ENCODE measurements around the gene ZDHHC7. TPM values are rescaled to one million over a fixed set of nuclear protein-coding genes. Genes with fewer than 3 reads are reported as not detected.

The ZDHHC7 gene
- total and polyA plus RNA-seq, 4 donors, result 2.5 to 14.9 (median 12.1) TPM

DNA sequence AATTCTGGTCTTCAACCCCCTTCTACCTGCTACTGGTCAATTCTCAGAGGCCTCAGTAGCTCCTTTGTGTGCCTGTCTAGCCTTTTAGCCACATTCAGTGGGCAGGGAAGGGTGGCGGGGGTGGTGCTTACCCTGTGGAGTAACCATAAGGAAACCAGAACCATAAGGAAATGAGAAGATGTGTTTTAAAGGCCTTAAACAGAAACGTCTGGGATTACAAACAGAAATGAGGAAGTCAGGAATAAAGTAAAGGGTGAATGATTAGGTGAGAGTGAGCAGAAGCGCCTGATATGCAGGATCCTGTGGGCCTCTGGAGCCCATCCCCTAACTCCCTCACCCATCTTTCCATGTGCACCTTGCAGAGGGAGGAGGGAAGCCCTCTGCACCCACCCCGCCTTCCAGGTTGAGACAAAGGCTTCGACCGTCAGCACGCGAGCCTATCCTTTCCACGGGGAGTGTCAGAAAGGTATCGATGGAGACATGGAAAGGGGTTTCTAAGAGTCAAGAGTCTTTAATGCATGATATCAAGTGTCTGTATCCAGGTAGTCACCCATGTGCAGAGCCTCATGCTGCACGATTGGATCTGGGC is 36.6 kb upstream of the ZDHHC7 start:
- Histone ChIP-seq H3K9ac (ENCODE audit: low read depth in 1 of 2, low read length in 2 of 2) (no peak overlapping the region), H3K9me3 (ENCODE audit: control insufficient read depth in 4 of 4, low read length in 3 of 4) (no peaks in the 10 kb centered on the region), H3K27me3 (ENCODE audit: control insufficient read depth in 4 of 4, insufficient read depth in 4 of 4, low read length in 3 of 4) (no peaks in the 10 kb centered on the region), H3K4me1 (ENCODE audit: control insufficient read depth in 4 of 4, insufficient read depth in 4 of 4, low read length in 3 of 4) (peaks cover 0 to 3% (median 0%) of the 10 kb centered on the region in 4 donors), H3K36me3 (ENCODE audit: control insufficient read depth in 4 of 4, insufficient read depth in 3 of 4, low read depth in 1 of 4, low read length in 3 of 4) (no peaks in the 10 kb centered on the region), H3K27ac (ENCODE audit: low read depth in 1 of 2, low read length in 2 of 2) (no peak overlapping the region), H3K4me3 (ENCODE audit: low read depth in 1 of 3, low read length in 3 of 3) (no peak overlapping the region)
- no peak for TF ChIP-seq HNF4A (conservative IDR thresholded peaks at IDR 0.05)
- TF ChIP-seq RAD21 (IDR thresholded peaks at IDR 0.05), result no peak
- no peak for TF ChIP-seq ZBTB33 (IDR thresholded peaks at IDR 0.05)
- TF ChIP-seq NR2F2 (IDR thresholded peaks at IDR 0.05), result no peak
- no peak for TF ChIP-seq CTCF (IDR thresholded peaks at IDR 0.05; ENCODE audit: low read depth, low read length, missing input control)
- no peak for TF ChIP-seq EGR1 (IDR thresholded peaks at IDR 0.05; ENCODE audit: low read depth in 2 of 2)
- TF ChIP-seq HNF4G (IDR thresholded peaks at IDR 0.05), result no peak
- no peak for TF ChIP-seq REST (IDR thresholded peaks at IDR 0.05)
- no peak for TF ChIP-seq FOXA2 (IDR thresholded peaks at IDR 0.05)
- no peak for TF ChIP-seq GABPA (IDR thresholded peaks at IDR 0.05 in 1 of 2, conservative IDR thresholded peaks at IDR 0.05 in 1 of 2)
- no peak for DNase-seq (ENCODE audit: low spot score)
- 82% methylated on average over 11 of the region's 11 CpGs for WGBS

GRCh38 chr16:85046931-85047866 is 35.9 kb upstream of the ZDHHC7 start:
- Histone ChIP-seq H3K9ac (ENCODE audit: low read depth in 1 of 2, low read length in 2 of 2) (no peak overlapping the region), H3K36me3 (ENCODE audit: control insufficient read depth in 4 of 4, insufficient read depth in 3 of 4, low read depth in 1 of 4, low read length in 3 of 4) (no peaks in the 10 kb centered on the region), H3K4me1 (ENCODE audit: control insufficient read depth in 4 of 4, insufficient read depth in 4 of 4, low read length in 3 of 4) (peaks cover 0 to 3% (median 0%) of the 10 kb centered on the region in 4 donors), H3K9me3 (ENCODE audit: control insufficient read depth in 4 of 4, low read length in 3 of 4) (no peaks in the 10 kb centered on the region), H3K27me3 (ENCODE audit: control insufficient read depth in 4 of 4, insufficient read depth in 4 of 4, low read length in 3 of 4) (no peaks in the 10 kb centered on the region), H3K4me3 (ENCODE audit: low read depth in 1 of 3, low read length in 3 of 3) (no peak overlapping the region), H3K27ac (ENCODE audit: low read depth in 1 of 2, low read length in 2 of 2) (no peak overlapping the region)
- DNase-seq (ENCODE audit: low spot score), result peak; percentile 73
- 73% methylated on average over 20 of the region's 20 CpGs for WGBS
- no peak for TF ChIP-seq YY1 (IDR thresholded peaks at IDR 0.05)
- TF ChIP-seq EGR1 (IDR thresholded peaks at IDR 0.05; ENCODE audit: low read depth in 2 of 2), result no peak
- TF ChIP-seq NR2F2 (IDR thresholded peaks at IDR 0.05), result no peak
- no peak for TF ChIP-seq RXRA (IDR thresholded peaks at IDR 0.05)
- TF ChIP-seq REST (IDR thresholded peaks at IDR 0.05), result no peak
- TF ChIP-seq RAD21 (IDR thresholded peaks at IDR 0.05), result no peak
- TF ChIP-seq TAF1 (conservative IDR thresholded peaks at IDR 0.05), result no peak
- no peak for TF ChIP-seq CTCF (IDR thresholded peaks at IDR 0.05; ENCODE audit: low read depth, low read length, missing input control)
- TF ChIP-seq HNF4A (conservative IDR thresholded peaks at IDR 0.05), result no peak
- no peak for TF ChIP-seq FOXA2 (IDR thresholded peaks at IDR 0.05)
- TF ChIP-seq FOXA1 (IDR thresholded peaks at IDR 0.05), result no peak
- TF ChIP-seq SP1 (IDR thresholded peaks at IDR 0.05), result no peak
- no peak for TF ChIP-seq HNF4G (IDR thresholded peaks at IDR 0.05)
- TF ChIP-seq JUND (IDR thresholded peaks at IDR 0.05), result no peak

Measured in liver (tissue), 9 donors.